GM12875 (cell line): ENCODE measurements around the gene ARL9.
A peak's percentile ranks its signal among the peaks of the same experiment; 100 is the strongest.

ENCODE experiments used
- H3K4me3 ChIP-seq: one replicate; pipeline ENCODE4 v1.5.1; 2011; ENCODE audit warnings: low read depth, low read length, control low read depth
- CTCF ChIP-seq: IDR thresholded peaks from 2 replicates; pipeline ENCODE4 v1.5.1; 2011; ENCODE audit warnings: low read depth, mild to moderate bottlenecking, control low read depth, inconsistent platforms, low read length, moderate library complexity, borderline replicate concordance; ENCODE audit not compliant: insufficient read depth

The ARL9 gene

GRCh38 chr4:56531823-56532222 lies 26.2 kb downstream of the ARL9 start:
- no peak for TF ChIP-seq CTCF
- no peak overlapping the region for H3K4me3 ChIP-seq

- no peak for TF ChIP-seq CTCF
- no peak overlapping the region for H3K4me3 ChIP-seq
Observed at GRCh38 chr4:56532239-56532638, 26.6 kb downstream of the ARL9 start.

- TF ChIP-seq CTCF: no peak
Observed at GRCh38 chr4:56535915-56536314, 30.3 kb downstream of the ARL9 start.

GRCh38 chr4:56537147-56537546 lies 31.6 kb downstream of the ARL9 start:
- H3K4me3 ChIP-seq: no peak overlapping the region
- TF ChIP-seq CTCF: no peak

More at GRCh38 chr4:56535915-56536314, 30.3 kb downstream of the ARL9 start:
- H3K4me3 ChIP-seq: no peak overlapping the region

GRCh38 chr4:56540826-56541225 lies 35.2 kb downstream of the ARL9 start:
- H3K4me3 ChIP-seq: no peak overlapping the region
- TF ChIP-seq CTCF: no peak

- peak overlapping the region; percentile 10 for H3K4me3 ChIP-seq
- peak; percentile 98 for TF ChIP-seq CTCF
Observed at GRCh38 chr4:56544573-56545131, 39.1 kb downstream of the ARL9 start.

- H3K4me3 ChIP-seq: no peak overlapping the region
- TF ChIP-seq CTCF: no peak
Observed at GRCh38 chr4:56550642-56551041, 45.1 kb downstream of the ARL9 start.
